ENCODE results near the gene ZNF800. TPM values are rescaled to one million over a fixed set of nuclear protein-coding genes. Genes with fewer than 3 reads are reported as not detected.

ZNF800 gene
- total and polyA plus RNA-seq, 2 donors (not counting 1 experiment from before 2014, with no cell fraction given): 22.6 to 62.9 TPM

- Mint-ChIP-seq H3K4me3 (no peak overlapping the region), H3K9me3 (ENCODE audit: insufficient read depth) (no peaks in the 10 kb centered on the region), H3K27ac (no peak overlapping the region), H3K4me1 (peaks cover 37% of the 10 kb centered on the region), H3K27me3 (peaks cover 4% of the 10 kb centered on the region)
- Histone ChIP-seq H3K9ac (ENCODE audit: low read length) (no peak overlapping the region), H3K27me3 (replicated peaks in 1 of 4; ENCODE audit: control extremely low read depth in 1 of 4, control insufficient read depth in 3 of 4, insufficient read depth in 4 of 4, low read length in 3 of 4) (peaks cover 0 to 4% (median 0%) of the 10 kb centered on the region in 4 experiments), H3K4me2 (replicated peaks; ENCODE audit: low read depth, low read length, poor library complexity, severe bottlenecking) (no peak overlapping the region), H2AFZ (ENCODE audit: insufficient read depth, low read depth, low read length, poor library complexity, severe bottlenecking) (no peak overlapping the region), H3K9me3 (ENCODE audit: control extremely low read depth in 1 of 3, control insufficient read depth in 2 of 3, insufficient read depth in 1 of 3, low read length in 2 of 3) (no peaks in the 10 kb centered on the region), H3K79me2 (ENCODE audit: control insufficient read depth, insufficient read depth, low read length) (no peaks in the 10 kb centered on the region), H3K36me3 (replicated peaks in 1 of 2; ENCODE audit: control extremely low read depth in 1 of 2, control insufficient read depth in 1 of 2, extremely low read depth in 1 of 2, insufficient read depth in 2 of 2, low read length in 1 of 2) (no peaks in the 10 kb centered on the region), H3K4me3 (ENCODE audit: control extremely low read depth in 1 of 5, extremely low read depth in 1 of 5, insufficient read depth in 1 of 5, low read depth in 2 of 5, low read length in 4 of 5) (no peak overlapping the region), H3K27ac (ENCODE audit: low read length in 2 of 2) (no peak overlapping the region), H4K20me1 (ENCODE audit: control insufficient read depth, insufficient read depth, low read length, poor library complexity, severe bottlenecking) (no peaks in the 10 kb centered on the region), H3K4me1 (ENCODE audit: control insufficient read depth in 2 of 2, insufficient read depth in 2 of 2, low read length in 2 of 2) (peaks cover 32 to 36% of the 10 kb centered on the region in 2 donors)
- TF ChIP-seq EZH2 (IDR thresholded peaks at IDR 0.05; ENCODE audit: borderline replicate concordance, insufficient read depth, low read depth, low read length, poor library complexity, severe bottlenecking) (no peak), CTCF (IDR thresholded peaks at IDR 0.05) (no peak)
- DNase-seq (no peak), ATAC-seq (ENCODE audit: low read depth) (no peak)
- intact Hi-C loops (cut with micrococcal nuclease): no loop called here
- WGBS (ENCODE audit: insufficient coverage): 100% methylated on average over 1 of the region's 4 CpGs
- POLR2A ChIA-PET: no interaction called here
- CTCF ChIA-PET: interaction anchor here (1.4 kb wide), 1 partner anchor 37 kb away, joined by 3 read pairs; no protein-coding TSS in a partner anchor
These were observed 17.1 kb upstream of the ZNF800 start for GRCh38 chr7:127409629-127410028.

GRCh38 chr7:127404286-127405072 is 12.0 kb upstream of the ZNF800 start:
- H3K4me2 ChIP-seq (replicated peaks; ENCODE audit: low read depth, low read length, poor library complexity, severe bottlenecking): no peak overlapping the region
- TF ChIP-seq CTCF (IDR thresholded peaks at IDR 0.05): no peak
- no peak for TF ChIP-seq EZH2 (IDR thresholded peaks at IDR 0.05; ENCODE audit: borderline replicate concordance, insufficient read depth, low read depth, low read length, poor library complexity, severe bottlenecking)
- peaks cover 25% of the 10 kb centered on the region for H3K27me3 Mint-ChIP-seq
- DNase-seq (no peak), ATAC-seq (ENCODE audit: low read depth) (no peak)
- H3K79me2 ChIP-seq (ENCODE audit: control insufficient read depth, insufficient read depth, low read length): no peaks in the 10 kb centered on the region
- no peak overlapping the region for H3K4me3 Mint-ChIP-seq
- intact Hi-C loops (cut with micrococcal nuclease): no loop called here
- H3K4me1 ChIP-seq (ENCODE audit: control insufficient read depth in 2 of 2, insufficient read depth in 2 of 2, low read length in 2 of 2): peaks cover 0 to 4% of the 10 kb centered on the region in 2 donors
- H3K9me3 Mint-ChIP-seq (ENCODE audit: insufficient read depth): no peaks in the 10 kb centered on the region
- no peak overlapping the region for H3K27ac ChIP-seq (ENCODE audit: low read length in 2 of 2)
- peaks cover 0 to 7% (median 0%) of the 10 kb centered on the region in 4 experiments for H3K27me3 ChIP-seq (replicated peaks in 1 of 4; ENCODE audit: control extremely low read depth in 1 of 4, control insufficient read depth in 3 of 4, insufficient read depth in 4 of 4, low read length in 3 of 4)
- H3K9me3 ChIP-seq (ENCODE audit: control extremely low read depth in 1 of 3, control insufficient read depth in 2 of 3, insufficient read depth in 1 of 3, low read length in 2 of 3): no peaks in the 10 kb centered on the region
- ChIA-PET POLR2A (no interaction called here), CTCF (interaction anchor here (0.8 kb wide), 1 partner anchor 57 kb away, joined by 3 read pairs; no protein-coding TSS in a partner anchor)
- H3K4me3 ChIP-seq (ENCODE audit: control extremely low read depth in 1 of 5, extremely low read depth in 1 of 5, insufficient read depth in 1 of 5, low read depth in 2 of 5, low read length in 4 of 5): no peak overlapping the region
- H3K36me3 ChIP-seq (replicated peaks in 1 of 2; ENCODE audit: control extremely low read depth in 1 of 2, control insufficient read depth in 1 of 2, extremely low read depth in 1 of 2, insufficient read depth in 2 of 2, low read length in 1 of 2): no peaks in the 10 kb centered on the region
- H2AFZ ChIP-seq (ENCODE audit: insufficient read depth, low read depth, low read length, poor library complexity, severe bottlenecking): no peak overlapping the region
- H4K20me1 ChIP-seq (ENCODE audit: control insufficient read depth, insufficient read depth, low read length, poor library complexity, severe bottlenecking): no peaks in the 10 kb centered on the region
- no peak overlapping the region for H3K27ac Mint-ChIP-seq
- no peak overlapping the region for H3K9ac ChIP-seq (ENCODE audit: low read length)
- WGBS (ENCODE audit: insufficient coverage): no CpG with 5 or more reads among the region's 3 CpGs
- H3K4me1 Mint-ChIP-seq: peaks cover 8% of the 10 kb centered on the region

All from B cell (primary cell).